Common myeloid progenitor, CD34-positive (primary cell): ENCODE data around the gene RASD1.

ENCODE experiments used
- CTCF ChIA-PET: fragments of 350-600 bp; sonication (Branson Sonifier 250); formaldehyde crosslinking; loops from one replicate; lab custom pipeline; 2021; ENCODE audit warnings: antibody characterized with exemption; lab: Charles Lee
- POLR2A ChIA-PET: fragments of 350-600 bp; sonication (Branson Sonifier 250); formaldehyde crosslinking; loops from one replicate; lab custom pipeline; 2021; ENCODE audit warnings: antibody characterized with exemption; lab: Charles Lee
- DNase-seq, 3 donors: peaks; one replicate each; pipeline versions ENCODE4 v3.0.0 to v3.0.0-alpha.2; 2013
- H3K27ac ChIP-seq, 2 experiments: 1 replicate in 1 of 2; 2 replicates in 1 of 2; pipeline ENCODE4 v1.7.0; 2013; ENCODE audit warnings: inconsistent platforms in 2 of 2, low read length in 2 of 2, mild to moderate bottlenecking in 2 of 2, low read depth in 1 of 2, moderate library complexity in 1 of 2; ENCODE audit not compliant: severe bottlenecking in 2 of 2, insufficient read depth in 1 of 2, poor library complexity in 1 of 2
- H3K27me3 ChIP-seq, 5 experiments: replicated peaks in 2 of 5; 1 replicate in 3 of 5; 2 replicates in 2 of 5; pipeline versions ENCODE4 v1.6.1 to v1.7.0; 2013; ENCODE audit warnings: low read length in 4 of 5, mild to moderate bottlenecking in 2 of 5, moderate library complexity in 2 of 5, inconsistent platforms in 1 of 5; ENCODE audit not compliant: insufficient read depth in 5 of 5, control insufficient read depth in 4 of 5
- H3K36me3 ChIP-seq, 4 experiments: 1 replicate in 2 of 4; 2 replicates in 2 of 4; pipeline versions ENCODE4 v1.6.1 to v1.7.0; 2013; ENCODE audit warnings: low read length in 3 of 4, control low read depth in 1 of 4, mild to moderate bottlenecking in 1 of 4; ENCODE audit not compliant: control insufficient read depth in 4 of 4, insufficient read depth in 4 of 4
- H3K4me1 ChIP-seq, 4 experiments: 1 replicate in 3 of 4; 2 replicates in 1 of 4; pipeline versions ENCODE4 v1.6.1 to v1.7.1; 2013; ENCODE audit warnings: low read length in 3 of 4, mild to moderate bottlenecking in 3 of 4, control low read depth in 1 of 4, inconsistent platforms in 1 of 4, moderate library complexity in 1 of 4; ENCODE audit not compliant: control insufficient read depth in 4 of 4, insufficient read depth in 4 of 4; ENCODE audit errors: control extremely low read depth in 1 of 4
- H3K4me3 ChIP-seq, 7 experiments: 1 replicate in 4 of 7; 2 replicates in 3 of 7; pipeline versions ENCODE4 v1.5.1 to v1.7.0; 2013; ENCODE audit warnings: mild to moderate bottlenecking in 7 of 7, low read length in 6 of 7, moderate library complexity in 6 of 7, inconsistent platforms in 2 of 7, low read depth in 2 of 7, control low read depth in 1 of 7; ENCODE audit not compliant: insufficient read depth in 4 of 7, control insufficient read depth in 1 of 7; ENCODE audit errors: extremely low read depth in 1 of 7
- H3K9me3 ChIP-seq, 5 experiments: 1 replicate in 4 of 5; 2 replicates in 1 of 5; pipeline versions ENCODE4 v1.6.1 to v1.7.1; 2013; ENCODE audit warnings: low read length in 4 of 5, mild to moderate bottlenecking in 2 of 5, inconsistent platforms in 1 of 5, low read depth in 1 of 5, moderate library complexity in 1 of 5; ENCODE audit not compliant: control insufficient read depth in 4 of 5, insufficient read depth in 2 of 5; ENCODE audit errors: control extremely low read depth in 1 of 5
- WGBS: methylation state at CpG from one replicate; pipeline ENCODE4 v1.1.5; 2013; ENCODE audit not compliant: insufficient coverage; 5-methylcytosine and 5-hydroxymethylcytosine counted together

RASD1 gene

DNA sequence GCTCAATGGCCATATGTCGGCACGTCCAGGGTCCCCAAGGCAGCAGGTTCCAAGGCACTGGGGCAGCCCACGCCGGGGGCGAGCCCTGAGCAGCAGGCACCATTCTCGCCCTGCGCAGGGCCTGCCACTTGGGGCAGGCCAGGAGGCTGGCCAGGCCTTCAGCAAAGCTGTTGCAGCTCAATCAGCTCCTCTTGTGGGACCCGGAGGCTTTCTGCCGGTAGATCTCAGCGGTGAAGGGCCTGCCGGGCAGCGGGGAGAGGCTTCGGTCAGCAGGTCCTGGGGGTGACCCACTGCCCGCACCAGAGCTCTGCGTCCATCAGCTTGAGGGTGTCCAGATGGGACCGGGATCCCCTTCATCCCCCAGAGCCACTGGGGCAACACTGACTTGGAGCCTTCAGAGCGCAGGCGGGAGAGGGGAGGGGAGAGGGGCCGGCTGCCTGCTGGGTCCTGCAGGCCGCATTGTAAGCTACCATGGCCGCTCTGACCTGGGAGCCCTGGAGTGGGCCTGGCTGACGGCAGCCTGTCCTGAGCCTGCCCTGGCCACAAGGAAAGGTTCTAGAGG is 9.5 kb upstream of the RASD1 start:
- Histone ChIP-seq H3K27me3 (no peaks in the 10 kb centered on the region), H3K4me1 (peaks cover 0 to 27% (median 18%) of the 10 kb centered on the region in 4 experiments), H3K4me3 (no peak overlapping the region), H3K36me3 (no peaks in the 10 kb centered on the region), H3K9me3 (no peaks in the 10 kb centered on the region), H3K27ac (no peak overlapping the region)
- CTCF ChIA-PET: interaction anchor here (1.0 to 2.3 kb wide), 3 partner anchors 16 to 151 kb away, joined by 3 to 6 read pairs (median 3); no protein-coding TSS in a partner anchor
- DNase-seq: no peak
- POLR2A ChIA-PET: no interaction called here
- WGBS: 92% methylated on average over 21 of the region's 22 CpGs

DNA sequence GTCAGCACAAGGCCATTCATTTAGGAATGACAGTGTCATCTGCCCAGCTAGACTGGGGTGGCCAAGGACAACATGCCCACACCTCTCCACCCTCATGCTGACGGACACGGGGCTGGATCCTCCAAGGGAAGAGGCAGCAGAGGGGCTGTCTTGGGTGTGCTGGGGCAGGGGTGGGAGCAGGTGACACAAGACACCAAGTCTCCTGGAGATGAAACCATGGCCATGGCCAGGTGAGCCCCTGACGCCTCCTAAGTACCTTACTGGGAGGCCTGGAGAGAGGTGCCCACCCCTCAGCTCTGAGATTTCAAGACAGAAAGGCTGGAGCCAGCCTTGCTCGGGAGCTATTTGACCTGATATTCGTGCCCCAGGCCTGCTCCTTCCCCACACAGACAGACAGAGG is 9.0 kb upstream of the RASD1 start:
- Histone ChIP-seq H3K36me3 (no peaks in the 10 kb centered on the region), H3K4me1 (peaks cover 0 to 21% (median 12%) of the 10 kb centered on the region in 4 experiments), H3K9me3 (no peaks in the 10 kb centered on the region), H3K4me3 (no peak overlapping the region), H3K27ac (no peak overlapping the region), H3K27me3 (no peaks in the 10 kb centered on the region)
- DNase-seq: no peak
- 100% methylated on average over 3 of the region's 5 CpGs for WGBS
- ChIA-PET POLR2A (no interaction called here), CTCF (interaction anchor here (0.8 to 2.3 kb wide), 5 partner anchors 14 to 150 kb away, joined by 3 to 6 read pairs (median 4); no protein-coding TSS in a partner anchor)

DNA sequence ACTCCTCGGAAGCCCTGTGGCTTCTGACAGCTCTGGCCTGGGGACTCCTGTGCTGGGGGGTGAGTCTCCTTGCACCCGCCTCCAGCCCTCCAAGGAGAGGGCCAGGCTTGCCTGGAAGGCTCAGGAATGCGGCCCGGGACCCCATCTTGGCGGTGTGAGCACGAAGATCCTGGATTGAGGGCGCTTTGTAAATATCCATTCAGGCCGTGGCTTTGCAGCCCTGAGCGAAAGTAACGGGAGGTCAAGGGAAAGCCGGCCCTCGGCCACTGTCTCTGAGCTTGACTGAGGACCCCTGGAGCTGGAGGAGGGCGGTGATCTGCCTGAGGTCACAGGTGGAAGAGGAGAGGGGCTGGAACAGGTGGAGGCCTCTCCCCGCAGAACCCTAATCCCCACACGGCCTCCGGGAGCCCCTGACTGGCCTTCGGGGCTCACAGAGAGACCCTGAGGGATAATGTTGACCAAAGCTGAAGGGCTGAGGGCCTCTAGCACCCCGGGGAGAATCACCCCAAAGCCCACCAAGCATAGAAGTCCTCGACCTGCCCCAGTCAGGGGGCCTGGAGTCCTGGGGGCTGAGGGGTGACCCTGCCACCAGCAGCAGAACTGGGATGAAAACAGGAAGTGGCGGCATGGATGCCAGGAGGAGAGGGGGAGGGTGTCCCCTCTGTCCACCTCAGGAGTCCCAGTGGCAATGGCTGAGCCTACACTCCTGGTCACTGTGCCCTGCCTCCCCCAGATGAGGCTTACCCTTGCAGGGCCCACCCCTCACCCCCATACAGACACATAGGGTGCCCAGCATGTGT is 8.3 kb upstream of the RASD1 start:
- H3K27ac ChIP-seq: no peak overlapping the region
- POLR2A ChIA-PET: no interaction called here
- CTCF ChIA-PET: interaction anchor here (0.8 to 1.3 kb wide), 3 partner anchors 14 to 138 kb away, joined by 3 to 5 read pairs (median 4); no protein-coding TSS in a partner anchor

DNA sequence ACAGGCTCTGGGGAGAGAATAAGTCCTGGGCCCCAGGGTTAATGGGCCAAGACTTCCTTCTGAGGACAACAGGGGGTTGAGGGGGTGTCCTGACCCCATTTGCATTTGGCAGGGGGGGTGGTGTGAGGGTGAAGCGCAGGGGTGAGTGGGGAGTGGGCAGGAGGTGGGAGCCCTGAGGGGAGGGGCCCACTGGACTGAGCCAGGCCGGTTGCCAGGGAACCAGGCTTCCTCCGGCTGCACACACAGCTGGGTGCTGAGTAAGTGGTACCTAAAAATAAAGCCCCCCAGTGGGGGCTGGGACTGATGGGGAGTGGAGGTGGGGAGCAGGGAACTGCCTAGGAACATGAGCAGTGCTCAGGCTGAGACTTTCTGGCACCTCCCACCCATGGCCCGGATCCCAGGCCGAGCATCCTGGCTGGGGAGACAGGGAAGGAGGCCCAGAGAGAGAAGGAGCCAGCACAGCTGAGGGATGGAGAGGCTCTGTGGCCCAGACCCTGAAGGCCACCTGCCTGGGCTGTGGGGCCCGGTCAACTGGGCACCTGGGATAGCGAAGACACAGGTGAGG is 7.5 kb upstream of the RASD1 start:
- 93% methylated on average over 4 of the region's 7 CpGs for WGBS
- DNase-seq: no peak
- H3K27ac ChIP-seq: no peak overlapping the region
- H3K4me3 ChIP-seq: no peak overlapping the region
- H3K27me3 ChIP-seq: no peaks in the 10 kb centered on the region
- POLR2A ChIA-PET: no interaction called here
- CTCF ChIA-PET: no interaction called here
- peaks cover 0 to 9% (median 2%) of the 10 kb centered on the region in 4 experiments for H3K4me1 ChIP-seq
- no peaks in the 10 kb centered on the region for H3K9me3 ChIP-seq
- no peaks in the 10 kb centered on the region for H3K36me3 ChIP-seq

More for the DNA sequence above, 8.3 kb upstream of the RASD1 start:
- Histone ChIP-seq H3K9me3 (no peaks in the 10 kb centered on the region), H3K4me3 (no peak overlapping the region), H3K4me1 (peaks cover 0 to 15% (median 7%) of the 10 kb centered on the region in 4 experiments), H3K27me3 (no peaks in the 10 kb centered on the region), H3K36me3 (no peaks in the 10 kb centered on the region)
- WGBS: 91% methylated on average over 20 of the region's 20 CpGs
- no peak for DNase-seq

DNA sequence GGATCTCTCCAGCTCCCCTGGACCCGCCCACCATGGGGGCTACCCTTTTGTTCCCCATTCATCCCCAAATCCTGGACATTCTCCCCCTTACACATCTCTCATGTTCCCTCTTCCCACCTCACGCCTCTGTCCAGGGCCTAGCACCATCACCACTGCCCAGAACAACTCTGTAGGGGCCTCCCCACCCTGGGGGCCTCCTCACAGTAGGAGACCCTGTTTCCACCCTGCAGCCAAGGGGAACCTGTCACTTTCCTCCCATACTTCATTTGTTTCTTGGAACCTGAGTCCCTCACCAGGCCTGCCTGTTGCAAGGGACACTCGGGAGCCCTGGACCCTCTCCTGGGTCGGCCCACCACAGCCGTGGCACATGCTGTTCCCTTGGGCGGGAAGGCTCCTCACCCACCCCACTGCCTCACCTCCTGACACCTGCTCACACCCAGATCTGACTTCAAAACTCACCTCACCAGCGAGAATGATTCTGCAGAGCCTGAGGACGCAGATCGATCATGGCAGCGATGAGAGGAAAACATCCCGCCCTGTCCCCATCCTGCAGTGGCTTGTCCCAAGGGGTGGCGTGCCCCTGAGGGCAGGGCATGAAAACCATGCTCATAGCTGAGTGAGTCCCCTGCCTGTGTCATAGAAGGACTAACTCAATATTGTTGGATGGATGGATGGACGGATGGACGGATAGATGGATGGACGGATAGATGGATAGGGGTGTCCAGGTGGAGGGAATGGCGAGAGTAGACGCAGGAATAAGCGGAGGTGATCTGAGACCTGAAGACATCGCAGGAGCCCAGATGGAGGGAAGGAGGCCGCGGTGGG is 6.8 kb upstream of the RASD1 start:
- Histone ChIP-seq H3K4me1 (peaks cover 0 to 9% (median 2%) of the 10 kb centered on the region in 4 experiments), H3K27me3 (no peaks in the 10 kb centered on the region), H3K4me3 (no peak overlapping the region), H3K9me3 (no peaks in the 10 kb centered on the region), H3K36me3 (no peaks in the 10 kb centered on the region), H3K27ac (no peak overlapping the region)
- WGBS: 96% methylated on average over 20 of the region's 21 CpGs
- CTCF ChIA-PET: no interaction called here
- DNase-seq: no peak
- POLR2A ChIA-PET: no interaction called here

DNA sequence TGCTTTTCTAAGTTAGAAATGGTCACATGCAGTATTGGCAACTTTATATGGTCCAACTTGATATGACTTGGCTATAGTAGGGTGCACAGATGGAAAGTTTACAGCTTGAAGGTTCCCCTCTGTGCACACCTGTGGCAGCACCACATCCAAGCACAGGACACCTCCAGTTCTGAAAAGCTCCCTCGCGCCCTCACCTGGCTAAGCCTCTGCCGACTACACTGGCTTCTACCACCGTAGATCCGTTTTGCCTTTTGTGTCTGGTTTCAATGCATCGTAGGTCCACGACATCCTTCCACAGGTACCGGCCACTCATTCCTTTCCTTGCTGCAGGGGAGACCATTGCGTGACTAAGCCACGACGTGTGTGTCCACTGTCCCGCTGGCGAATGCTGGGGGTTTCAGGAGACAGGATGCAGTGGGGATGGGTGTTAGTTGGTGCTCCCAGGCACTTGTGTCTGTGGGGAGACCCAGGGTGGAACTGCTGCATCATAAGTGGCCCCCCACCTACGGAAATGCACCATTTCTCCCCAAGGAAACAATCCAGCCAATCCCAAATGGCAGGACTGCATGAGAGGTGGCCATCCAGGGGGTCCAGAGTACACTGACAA is 4.9 kb upstream of the RASD1 start:
- Histone ChIP-seq H3K36me3 (no peaks in the 10 kb centered on the region), H3K27ac (no peak overlapping the region), H3K9me3 (no peaks in the 10 kb centered on the region), H3K4me1 (peaks cover 0 to 8% (median 7%) of the 10 kb centered on the region in 4 experiments), H3K4me3 (no peak overlapping the region), H3K27me3 (peaks cover 0 to under 1% (median 0%) of the 10 kb centered on the region in 5 experiments)
- DNase-seq: no peak
- ChIA-PET POLR2A (no interaction called here), CTCF (interaction anchor here (0.7 to 3.1 kb wide), 6 partner anchors 9 to 156 kb away, joined by 3 to 18 read pairs (median 3); no protein-coding TSS in a partner anchor)
- WGBS: 61% methylated on average over 8 of the region's 14 CpGs
